GDM1 (cell line): Measurements from ENCODE around the gene RUVBL2.

ENCODE experiments used
- DNase-seq: peaks from one replicate; lab custom pipeline; 2025; lab: John Stamatoyannopoulos, UW

RUVBL2 gene

GRCh38 chr19:48989701-48990291, 3.9 kb upstream of the RUVBL2 start:
- DNase-seq: no peak

GRCh38 chr19:48990400-48990799, 3.3 kb upstream of the RUVBL2 start:
- no peak for DNase-seq

- DNase-seq: no peak
Observed at GRCh38 chr19:48991011-48991609, 2.6 kb upstream of the RUVBL2 start.

DNA sequence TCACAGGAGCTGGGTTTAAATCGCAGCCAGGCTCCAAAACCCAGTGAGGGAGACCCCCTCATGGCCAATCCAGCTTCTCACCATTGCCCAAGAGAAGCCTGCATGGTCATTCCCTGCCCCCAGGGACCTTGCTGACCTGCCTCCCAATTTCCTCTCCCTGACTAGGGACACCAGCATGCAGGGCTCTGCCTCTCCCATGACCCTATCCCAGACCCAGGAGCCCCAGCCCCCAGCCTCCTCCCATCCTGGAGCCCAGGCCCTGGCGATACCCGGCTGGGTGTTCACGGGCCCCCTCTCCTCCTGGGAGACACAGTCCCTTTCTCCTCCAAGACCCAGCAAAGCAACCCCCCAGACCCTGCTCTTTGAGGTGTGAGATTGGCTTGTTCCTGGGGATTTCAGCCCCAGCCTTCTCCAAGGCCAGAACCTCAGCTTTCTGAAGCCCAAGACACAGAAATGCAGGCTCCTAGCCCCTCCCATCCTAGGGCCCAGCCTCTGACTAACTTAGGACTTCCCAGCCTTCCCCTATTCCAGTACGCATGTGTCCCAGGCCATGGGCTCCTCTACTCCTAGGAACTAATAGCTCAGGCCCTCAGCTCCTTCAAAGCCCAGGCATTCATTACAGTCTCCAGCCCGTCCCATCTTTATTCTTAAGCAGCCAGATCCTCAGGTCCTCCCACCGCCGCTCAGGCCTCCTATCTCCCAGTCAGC, 1.7 kb upstream of the RUVBL2 start:
- no peak for DNase-seq

DNA sequence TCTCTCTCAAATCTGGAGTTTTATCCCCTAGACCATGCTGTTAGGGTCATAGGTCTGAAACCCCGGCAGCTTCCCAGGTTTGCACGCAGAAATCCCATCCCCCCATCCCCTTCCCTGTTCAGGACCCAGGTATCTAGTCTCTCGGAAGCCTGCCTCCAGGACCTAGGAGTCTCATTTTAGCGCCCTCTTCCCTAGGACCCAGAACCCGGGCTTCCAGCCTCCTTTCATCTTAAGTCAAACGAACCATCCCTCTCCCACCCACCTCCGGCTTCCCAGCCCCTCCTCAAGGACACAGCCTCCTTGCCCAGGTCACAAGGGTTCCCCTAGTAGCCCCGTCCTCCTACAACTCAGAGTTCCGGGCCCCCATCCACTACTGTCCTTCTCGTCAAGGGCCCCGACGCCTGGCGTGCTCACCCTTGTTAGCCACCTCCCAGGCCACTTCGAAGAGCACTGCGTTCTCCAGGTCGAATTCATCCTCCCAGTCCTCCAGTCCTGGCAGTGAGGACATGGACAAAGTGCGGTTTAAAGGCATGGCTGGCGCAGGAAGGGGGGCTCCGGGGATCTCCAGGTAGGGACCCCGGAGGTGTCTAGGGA, 1.0 kb upstream of the RUVBL2 start:
- DNase-seq: no peak

- DNase-seq: no peak
Observed at GRCh38 chr19:48994035-48994386, 324 bp downstream of the RUVBL2 start.

GRCh38 chr19:48997972-48998371, 4.3 kb downstream of the RUVBL2 start:
- peak; percentile 42 for DNase-seq

DNA sequence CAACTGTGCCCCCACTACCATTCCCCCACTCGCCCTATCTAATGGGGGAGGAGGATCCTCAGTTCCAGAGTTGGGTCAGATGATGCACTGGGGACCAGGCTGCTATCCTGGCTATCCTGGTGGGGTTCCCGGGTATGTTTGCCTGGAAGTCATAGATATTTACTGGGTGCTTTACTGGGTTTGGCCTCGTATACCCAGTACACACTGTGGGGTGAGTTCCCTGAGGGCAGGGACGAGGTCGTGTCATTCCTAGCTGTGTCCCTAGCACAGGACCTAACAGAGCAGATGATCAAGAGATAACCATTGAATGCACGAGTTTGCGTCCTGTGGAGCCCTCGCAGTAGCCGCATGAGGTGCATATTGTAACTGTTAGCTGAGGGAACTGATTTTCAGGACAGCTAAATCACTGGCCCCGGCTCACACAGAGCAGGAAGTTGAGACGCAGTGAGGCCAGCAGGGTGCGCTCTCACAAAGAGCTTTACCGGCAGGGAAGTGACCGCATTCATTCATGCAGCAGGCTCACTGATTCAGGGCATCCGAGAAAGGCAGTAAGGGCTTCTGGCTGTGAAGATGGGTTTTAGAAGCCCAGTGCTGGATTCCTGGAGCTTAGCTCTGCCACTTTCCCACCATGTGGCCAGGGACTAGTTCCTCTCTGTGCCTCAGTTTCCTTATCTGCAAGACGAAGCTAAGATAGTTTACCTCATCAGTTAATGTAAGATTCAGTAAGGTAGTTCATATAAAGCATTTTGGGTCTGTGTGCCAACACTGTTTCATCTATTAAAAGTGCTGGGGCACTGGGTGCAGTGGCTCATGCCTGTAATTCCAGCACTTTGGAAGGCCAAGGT, 6.0 kb downstream of the RUVBL2 start:
- no peak for DNase-seq

GRCh38 chr19:49004133-49004532, 10.4 kb downstream of the RUVBL2 start:
- DNase-seq: no peak

GRCh38 chr19:49004964-49005614, 11.4 kb downstream of the RUVBL2 start:
- DNase-seq: no peak

DNA sequence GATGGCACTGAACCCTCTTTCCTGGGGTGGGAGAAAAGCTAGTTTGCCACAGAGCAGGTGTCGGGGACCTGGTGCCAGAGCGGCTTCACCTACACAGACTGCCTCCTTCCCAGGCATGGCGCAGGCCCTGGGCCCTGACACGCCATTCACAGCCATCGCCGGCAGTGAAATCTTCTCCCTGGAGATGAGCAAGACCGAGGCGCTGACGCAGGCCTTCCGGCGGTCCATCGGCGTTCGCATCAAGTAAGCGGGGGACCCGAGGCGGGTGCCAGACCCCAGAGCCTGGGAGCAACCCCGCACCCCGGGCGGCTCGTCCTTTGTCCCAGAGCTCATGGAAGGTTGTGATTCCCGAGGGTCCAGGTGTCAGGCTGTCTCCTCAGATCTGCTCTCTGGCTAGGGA, 13.2 kb downstream of the RUVBL2 start:
- no peak for DNase-seq

DNA sequence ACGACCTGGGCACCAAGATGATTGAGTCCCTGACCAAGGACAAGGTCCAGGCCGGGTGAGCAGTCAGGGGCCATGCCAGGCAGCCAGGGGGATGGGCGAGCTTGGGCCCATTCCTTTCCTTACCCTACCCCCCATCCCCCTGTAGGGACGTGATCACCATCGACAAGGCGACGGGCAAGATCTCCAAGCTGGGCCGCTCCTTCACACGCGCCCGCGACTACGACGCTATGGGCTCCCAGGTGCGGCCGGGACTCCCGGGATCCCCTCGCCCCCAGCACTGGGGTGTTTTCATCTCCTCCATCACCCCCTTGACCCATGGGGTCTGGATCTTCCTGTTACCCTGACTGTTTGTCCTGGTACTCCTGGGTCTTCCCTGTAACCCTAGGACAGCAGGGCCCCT, 16.1 kb downstream of the RUVBL2 start:
- DNase-seq: no peak

DNA sequence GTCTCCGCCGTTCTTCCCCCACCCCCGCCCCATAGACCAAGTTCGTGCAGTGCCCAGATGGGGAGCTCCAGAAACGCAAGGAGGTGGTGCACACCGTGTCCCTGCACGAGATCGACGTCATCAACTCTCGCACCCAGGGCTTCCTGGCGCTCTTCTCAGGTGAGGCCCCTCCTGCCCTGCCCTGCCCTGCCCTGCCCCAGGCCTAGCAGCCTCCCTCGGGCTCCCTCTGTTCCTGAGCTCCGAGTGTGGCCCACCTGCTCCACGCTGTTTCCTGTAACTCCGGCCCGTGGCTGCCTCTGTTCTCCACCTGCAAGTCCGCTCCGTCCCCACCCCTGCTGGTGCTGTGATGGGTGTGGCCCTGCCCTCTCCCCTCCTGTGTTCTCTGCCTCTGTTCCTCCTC, 16.8 kb downstream of the RUVBL2 start:
- DNase-seq: no peak

DNA sequence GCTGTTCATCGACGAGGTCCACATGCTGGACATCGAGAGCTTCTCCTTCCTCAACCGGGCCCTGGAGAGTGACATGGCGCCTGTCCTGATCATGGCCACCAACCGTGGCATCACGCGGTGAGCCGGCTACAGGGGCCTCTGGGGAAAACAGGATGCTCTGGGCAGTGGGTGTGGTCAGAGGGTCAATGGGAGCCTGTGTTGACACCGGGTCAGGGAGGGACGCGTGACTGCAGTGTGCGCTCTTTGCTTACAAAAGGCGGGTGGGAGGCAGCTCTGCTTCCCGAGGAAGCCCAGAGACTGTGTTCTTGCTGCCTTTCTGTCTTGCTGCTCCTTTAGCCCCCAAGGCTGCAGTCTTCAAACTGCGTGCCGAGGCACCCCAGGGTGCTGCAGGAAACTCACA, 17.5 kb downstream of the RUVBL2 start:
- no peak for DNase-seq

- no peak for DNase-seq
Observed at GRCh38 chr19:49014123-49014869, 20.6 kb downstream of the RUVBL2 start.

GRCh38 chr19:49014870-49015255, 21.2 kb downstream of the RUVBL2 start:
- DNase-seq: no peak

DNA sequence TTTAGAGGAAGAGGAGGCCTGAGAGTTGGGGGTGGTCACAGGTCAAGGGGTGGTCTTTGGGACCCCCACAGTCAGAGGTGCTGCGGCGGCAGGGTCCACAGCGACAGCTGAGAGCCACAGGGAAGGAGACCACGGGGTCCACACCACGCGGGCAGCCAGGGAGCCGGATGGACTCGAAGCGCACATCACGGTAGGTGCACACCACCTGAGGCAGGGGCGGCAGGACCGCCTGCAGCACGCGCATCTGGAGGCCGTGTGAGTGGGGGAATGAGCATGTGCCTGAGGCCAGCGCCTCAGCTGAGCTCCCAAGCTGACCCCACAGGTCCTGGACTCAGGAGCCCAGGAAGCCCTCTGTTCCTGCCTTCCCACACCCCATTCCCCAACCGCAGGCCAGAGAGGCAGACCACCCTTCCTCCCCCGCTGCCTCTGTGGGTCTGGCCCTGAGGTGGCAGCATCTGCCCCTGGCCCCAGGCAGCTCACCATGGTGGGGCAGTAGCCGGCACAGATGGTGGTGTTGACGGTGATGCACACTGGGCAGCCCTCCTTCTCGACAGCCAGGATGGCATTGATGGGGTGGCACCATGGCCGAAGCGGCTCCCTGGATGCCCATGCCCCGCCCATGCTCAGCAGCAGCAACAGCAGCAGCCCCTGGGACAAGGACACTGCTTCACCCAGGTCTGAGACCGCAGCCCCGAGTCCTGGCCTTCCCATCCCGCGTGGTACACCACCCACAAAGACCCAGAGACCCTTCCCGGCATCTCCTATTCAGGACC, 22.6 kb downstream of the RUVBL2 start:
- DNase-seq: no peak

DNA sequence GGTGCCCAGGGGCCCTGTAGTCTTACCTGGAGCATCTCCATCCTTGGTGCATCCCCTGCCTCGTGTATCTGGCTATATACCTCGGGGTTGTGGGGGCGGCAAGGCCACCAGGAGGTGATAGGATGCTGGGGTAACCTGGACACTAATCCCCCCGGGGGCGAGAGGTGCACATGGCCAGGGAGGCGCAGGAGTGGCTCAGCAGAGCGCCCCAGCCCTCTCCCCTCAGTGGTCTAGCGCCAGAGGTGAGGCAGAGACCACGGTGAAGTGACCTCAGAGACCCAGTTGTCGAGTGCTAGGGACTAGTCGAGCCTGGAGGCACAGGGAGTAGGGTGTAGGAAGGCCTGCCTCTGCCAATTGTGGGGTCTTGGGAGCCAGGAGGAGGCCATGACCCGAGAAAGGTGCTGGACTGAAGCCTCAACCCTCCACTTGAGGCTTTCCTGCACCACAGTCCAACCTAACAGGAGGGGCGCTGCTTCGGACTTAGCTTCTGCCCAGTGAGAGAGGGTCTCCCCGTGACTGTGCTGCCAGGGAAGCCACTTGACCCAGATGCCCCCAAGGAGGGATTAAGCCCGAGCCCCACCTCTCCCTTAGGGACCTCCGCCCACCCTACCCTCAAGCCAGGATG, 23.5 kb downstream of the RUVBL2 start, which contains the start of gene LHB:
Gene LHB (minus strand): TSS at position 51 of the 625 bp plus-strand sequence. CDS start 10 bp downstream, at position 41.
- no peak for DNase-seq

DNA sequence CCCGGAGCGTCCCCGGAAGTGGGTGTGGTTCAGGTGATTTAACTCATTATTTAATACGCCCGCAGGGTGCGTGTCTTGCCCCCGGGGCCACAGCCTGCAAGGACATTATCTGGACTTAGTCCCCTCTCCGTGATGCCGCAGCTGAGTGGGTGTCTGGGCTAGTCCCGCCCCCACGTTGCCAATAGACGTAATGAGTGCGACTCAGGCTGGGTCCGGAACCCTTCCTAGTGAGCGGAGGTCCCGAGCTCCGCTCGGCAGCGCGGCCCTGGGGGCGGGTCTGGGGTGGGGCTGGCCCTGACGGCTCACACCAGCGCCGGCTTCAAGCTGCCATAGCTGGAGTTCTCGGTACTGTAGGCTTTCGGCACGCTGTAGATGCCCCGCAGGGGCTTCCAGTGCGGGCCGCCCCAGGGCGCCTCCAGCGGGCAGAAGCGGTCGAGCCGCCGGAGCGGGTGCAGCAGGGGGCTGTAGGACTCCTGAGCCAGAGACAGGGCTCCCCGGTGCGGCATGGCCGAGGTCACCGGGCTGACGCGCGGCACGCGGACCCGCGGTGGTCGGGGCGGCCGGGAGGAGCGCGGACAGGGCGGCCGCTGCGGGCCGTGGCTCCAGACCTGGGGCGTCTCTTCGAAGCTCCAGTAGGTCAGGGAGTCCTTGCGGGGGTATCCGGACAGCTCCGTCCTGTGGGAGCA, 24.1 kb downstream of the RUVBL2 start:
- no peak for DNase-seq
